SU-DHL-6 (cell line): ENCODE measurements around the gene ZNF525.
"Not testable (repeated sequence)": the region's sequence is repeated elsewhere in the genome, so short reads cannot be mapped to it uniquely, and the experiment has no call there.

Experiments
- H2AFZ ChIP-seq: fragments of 200-600 bp; sonication (generic); 2 replicates; pipeline ENCODE4 v1.6.1; 2014; ENCODE audit warnings: low read depth, mild to moderate bottlenecking, moderate library complexity, mixed read lengths, antibody characterized with exemption, low read length; ENCODE audit not compliant: severe bottlenecking
- H3F3A ChIP-seq: fragments of 200-600 bp; shearing (Covaris generic); 2 replicates; pipeline ENCODE4 v1.6.0; 2016; ENCODE audit warnings: antibody characterized with exemption, mild to moderate bottlenecking; ENCODE audit not compliant: insufficient read depth
- H3K27ac ChIP-seq: fragments of 200-600 bp; sonication (generic); 2 replicates; pipeline ENCODE4 v1.5.1; 2016; ENCODE audit warnings: low read depth, mild to moderate bottlenecking, low read length, moderate library complexity, mixed read lengths
- H3K27me3 ChIP-seq: fragments of 200-600 bp; sonication (generic), shearing (Covaris generic); 2 replicates; pipeline ENCODE4 v1.6.0; 2014; ENCODE audit warnings: mild to moderate bottlenecking, low read length
- H3K36me3 ChIP-seq: fragments of 200-600 bp; sonication (generic); 2 replicates; pipeline ENCODE4 v1.6.1; 2014; ENCODE audit warnings: mild to moderate bottlenecking, low read length, mixed read lengths
- H3K4me2 ChIP-seq: fragments of 300-600, 200-600 bp; shearing (Covaris generic), sonication (generic); 2 replicates; pipeline ENCODE4 v1.6.0; 2014; ENCODE audit warnings: low read length, low read depth, mild to moderate bottlenecking; ENCODE audit not compliant: poor library complexity, severe bottlenecking
- H3K4me3 ChIP-seq: fragments of 200-600 bp; sonication (generic); 2 replicates; pipeline ENCODE4 v1.5.1; 2014; ENCODE audit warnings: antibody characterized with exemption, low read length, mild to moderate bottlenecking, mixed read lengths; ENCODE audit not compliant: insufficient read depth, poor library complexity, severe bottlenecking
- H3K79me2 ChIP-seq: fragments of 200-600 bp; sonication (generic); 2 replicates; pipeline ENCODE4 v1.6.1; 2014; ENCODE audit warnings: mild to moderate bottlenecking, low read length, moderate library complexity; ENCODE audit not compliant: insufficient read depth
- H3K9ac ChIP-seq: fragments of 200-600 bp; sonication (generic); 2 replicates; pipeline ENCODE4 v1.7.0; 2014; ENCODE audit warnings: mild to moderate bottlenecking, low read length
- H3K9me2 ChIP-seq: fragments of 200-600 bp; sonication (generic); replicated peaks from 2 replicates; pipeline ENCODE4 v1.6.1; 2014; ENCODE audit warnings: low read length; ENCODE audit not compliant: insufficient read depth
- H3K9me3 ChIP-seq: fragments of 200-600 bp; sonication (generic); 2 replicates; pipeline ENCODE4 v1.6.1; 2014; ENCODE audit warnings: low read length, mixed read lengths; ENCODE audit not compliant: insufficient read depth
- H4K20me1 ChIP-seq: fragments of 200-600 bp; sonication (generic); 2 replicates; pipeline ENCODE4 v1.6.1; 2014; ENCODE audit warnings: low read depth, mild to moderate bottlenecking, antibody characterized with exemption, low read length, moderate library complexity, mixed read lengths
- CTCF ChIP-seq: fragments of 200-600 bp; sonication (generic); IDR thresholded peaks from one replicate; pipeline ENCODE4 v1.5.1; 2017; ENCODE audit warnings: antibody characterized with exemption, mild to moderate bottlenecking, low read length, moderate library complexity; ENCODE audit not compliant: insufficient read depth, poor library complexity, severe bottlenecking
- EZH2phosphoT487 ChIP-seq: fragments of 200-600 bp; sonication (generic), shearing (Covaris generic); conservative IDR thresholded peaks from 2 replicates; pipeline ENCODE4 v1.6.1; 2018; ENCODE audit warnings: mild to moderate bottlenecking, antibody characterized with exemption, low read length, moderate library complexity, mixed read lengths

The ZNF525 gene

GRCh38 chr19:53357821-53358581 is 7.5 kb upstream of the ZNF525 start:
- Histone ChIP-seq H3K27ac (no peak overlapping the region), H3F3A (no peaks in the 10 kb centered on the region), H3K27me3 (no peaks in the 10 kb centered on the region), H3K79me2 (no peaks in the 10 kb centered on the region), H3K36me3 (0 out of 2 replicates have a peak, but pooled peaks cover 7% of the 10 kb centered on the region), H3K9me2 (no peaks in the 10 kb centered on the region), H3K9ac (no peak overlapping the region), H2AFZ (no peak overlapping the region), H3K4me2 (no peak overlapping the region), H3K4me3 (no peak overlapping the region), H4K20me1 (no peaks in the 10 kb centered on the region), H3K9me3 (peaks cover 30% of the 10 kb centered on the region; the same call in 1 of the 2 replicates)
- TF ChIP-seq EZH2phosphoT487 (no peak), CTCF (no peak)

GRCh38 chr19:53360056-53360455 is 5.4 kb upstream of the ZNF525 start:
- H3F3A ChIP-seq, H3K4me3 ChIP-seq, H2AFZ ChIP-seq, H3K9me2 ChIP-seq, H3K36me3 ChIP-seq, H4K20me1 ChIP-seq, H3K9ac ChIP-seq, H3K27ac ChIP-seq, H3K4me2 ChIP-seq, H3K79me2 ChIP-seq, H3K27me3 ChIP-seq: not testable (repeated sequence)
- peaks cover 11% of the 10 kb centered on the region; the same call in 1 of the 2 replicates for H3K9me3 ChIP-seq

- peak overlapping the region; percentile 91 for H3K4me3 ChIP-seq
- peak overlapping the region; percentile 95 for H2AFZ ChIP-seq
- TF ChIP-seq EZH2phosphoT487 = no peak
- no peak for TF ChIP-seq CTCF
- H3K9ac ChIP-seq = peak overlapping the region; percentile 98
- no peaks in the 10 kb centered on the region for H3K27me3 ChIP-seq
- H4K20me1 ChIP-seq = no peaks in the 10 kb centered on the region
- peak overlapping the region; percentile 55 for H3K27ac ChIP-seq
- no peaks in the 10 kb centered on the region for H3F3A ChIP-seq
- H3K9me3 ChIP-seq = no peaks in the 10 kb centered on the region
- H3K9me2 ChIP-seq = no peaks in the 10 kb centered on the region
- H3K79me2 ChIP-seq = peaks cover 47% of the 10 kb centered on the region
- H3K4me2 ChIP-seq = peak overlapping the region; percentile 68
- no peaks in the 10 kb centered on the region for H3K36me3 ChIP-seq
Observed at GRCh38 chr19:53365899-53366493, 491 bp downstream of the ZNF525 start.

GRCh38 chr19:53372196-53372595 is 6.7 kb downstream of the ZNF525 start:
- H3F3A ChIP-seq = no peaks in the 10 kb centered on the region
- no peak overlapping the region for H3K27ac ChIP-seq
- no peak overlapping the region for H2AFZ ChIP-seq
- no peaks in the 10 kb centered on the region for H3K9me3 ChIP-seq
- H3K36me3 ChIP-seq = peaks cover 12% of the 10 kb centered on the region
- H3K4me2 ChIP-seq = no peak overlapping the region
- H3K4me3 ChIP-seq = no peak overlapping the region
- no peaks in the 10 kb centered on the region for H3K27me3 ChIP-seq
- H3K79me2 ChIP-seq = peaks cover 32% of the 10 kb centered on the region
- TF ChIP-seq EZH2phosphoT487 (no peak), CTCF (no peak)
- no peaks in the 10 kb centered on the region for H4K20me1 ChIP-seq
- H3K9ac ChIP-seq = no peak overlapping the region
- no peaks in the 10 kb centered on the region for H3K9me2 ChIP-seq
